Activated CD4-positive, alpha-beta T cell treated with anti-CD3 and anti-CD28 coated beads for 4 hours (primary cell): ENCODE data around the gene SMIM31.

Experiments used
- DNase-seq, 2 donors: peaks; one replicate each; pipeline ENCODE4 v3.0.0-alpha.2; 2020

Gene SMIM31

DNA sequence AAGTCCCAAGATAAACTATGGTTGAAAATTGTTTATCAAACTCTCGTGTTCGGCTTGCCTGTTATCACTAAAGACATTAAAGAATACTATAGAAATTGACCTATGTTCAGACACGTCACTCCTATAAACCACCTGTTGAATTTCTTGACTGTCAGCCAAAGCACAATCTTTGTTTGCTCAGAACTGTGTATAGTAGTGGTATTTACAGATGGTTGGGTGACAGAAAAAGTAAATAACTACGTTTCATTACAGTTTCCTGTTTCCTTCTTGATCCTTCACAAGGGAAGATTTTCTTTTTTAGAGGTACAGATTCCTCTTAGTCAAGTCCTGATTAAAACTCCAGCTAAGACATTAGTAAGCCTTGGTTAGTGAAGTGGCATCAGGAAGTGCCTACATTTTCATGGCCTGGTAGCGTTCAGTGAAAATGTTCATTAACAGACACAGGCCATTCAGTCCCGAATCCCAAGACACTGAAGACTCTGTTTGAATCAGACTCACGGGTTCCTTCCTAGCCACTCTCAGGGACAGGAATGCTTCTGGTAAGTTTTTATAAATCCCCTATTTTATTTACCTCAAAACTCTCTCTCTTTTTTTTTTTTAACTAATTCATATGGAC lies at the start of gene SMIM31:
TSS of gene SMIM31 (plus strand) at position 259 of the 616 bp plus-strand sequence. CDS start 16,313 bp downstream, outside the sequence.
- DNase-seq, result no peak

- no peak for DNase-seq
These were observed 47.3 kb upstream of the SMIM31 start for GRCh38 chr4:164706675-164707074.

DNA sequence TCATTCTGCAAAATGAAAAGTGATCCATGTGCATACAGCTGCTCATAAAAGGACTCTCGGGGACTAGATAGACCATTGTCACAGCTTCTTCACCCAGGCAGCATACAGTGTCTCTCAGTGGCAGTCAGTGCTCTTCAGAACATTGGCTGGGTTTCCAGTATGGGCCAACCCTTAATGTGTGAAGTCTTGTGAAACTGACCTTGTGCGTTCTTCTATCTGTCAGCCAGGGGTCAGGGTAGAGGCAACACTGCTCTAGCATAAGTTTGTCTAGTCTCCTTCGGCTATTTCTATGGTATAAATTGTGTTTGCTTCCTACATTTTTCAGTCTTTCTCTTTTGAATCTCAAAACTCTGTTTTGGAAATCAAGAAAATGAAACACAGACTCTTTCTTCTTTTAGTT lies 37.0 kb upstream of the SMIM31 start:
- DNase-seq, result no peak

DNA sequence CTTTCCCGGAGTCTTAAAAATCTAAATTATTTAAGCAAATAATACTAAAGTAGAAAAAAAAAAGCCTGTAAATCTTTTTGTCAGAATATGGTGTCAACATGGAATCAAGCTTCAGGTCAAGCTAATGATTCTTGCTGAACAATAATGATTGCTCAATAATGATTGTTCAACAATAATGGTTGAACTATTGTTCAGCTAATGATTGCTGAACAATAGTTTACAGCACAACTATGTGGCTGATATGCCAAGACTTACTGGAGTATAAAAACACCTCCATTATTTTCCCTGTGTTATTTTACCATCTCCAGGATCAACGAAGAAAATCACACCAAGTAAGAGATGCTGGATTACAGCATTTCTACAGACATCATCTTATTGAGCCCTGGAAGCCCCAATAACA lies 35.1 kb upstream of the SMIM31 start:
- no peak for DNase-seq

- no peak for DNase-seq
These were observed 28.9 kb upstream of the SMIM31 start for GRCh38 chr4:164725066-164725465.

- DNase-seq, result no peak
These were observed 23.1 kb upstream of the SMIM31 start for GRCh38 chr4:164730705-164731393.

GRCh38 chr4:164731827-164732474 lies 22.0 kb upstream of the SMIM31 start:
- DNase-seq, result peak; percentile 3 to 33

DNA sequence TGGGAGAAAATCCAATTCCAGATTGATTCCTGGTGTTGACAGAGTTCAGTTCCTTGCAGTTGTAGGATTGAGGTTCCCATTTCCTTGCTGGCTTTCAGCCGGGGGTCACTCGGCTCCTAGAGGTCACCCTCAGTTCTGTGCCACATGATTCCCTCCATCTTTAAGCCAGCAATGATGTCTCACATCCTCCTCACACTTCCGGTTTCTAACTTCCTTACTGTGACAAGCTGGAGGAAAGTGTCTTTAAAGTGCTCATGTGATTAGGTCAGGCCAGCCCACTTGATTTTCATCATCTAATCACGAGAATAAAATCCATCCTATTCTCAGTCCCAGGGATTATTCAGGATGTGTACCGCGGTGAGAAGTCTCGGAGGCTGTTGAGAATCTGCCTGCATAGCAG lies 19.4 kb upstream of the SMIM31 start:
- no peak for DNase-seq

GRCh38 chr4:164748375-164748774 lies 5.6 kb upstream of the SMIM31 start:
- no peak for DNase-seq

DNA sequence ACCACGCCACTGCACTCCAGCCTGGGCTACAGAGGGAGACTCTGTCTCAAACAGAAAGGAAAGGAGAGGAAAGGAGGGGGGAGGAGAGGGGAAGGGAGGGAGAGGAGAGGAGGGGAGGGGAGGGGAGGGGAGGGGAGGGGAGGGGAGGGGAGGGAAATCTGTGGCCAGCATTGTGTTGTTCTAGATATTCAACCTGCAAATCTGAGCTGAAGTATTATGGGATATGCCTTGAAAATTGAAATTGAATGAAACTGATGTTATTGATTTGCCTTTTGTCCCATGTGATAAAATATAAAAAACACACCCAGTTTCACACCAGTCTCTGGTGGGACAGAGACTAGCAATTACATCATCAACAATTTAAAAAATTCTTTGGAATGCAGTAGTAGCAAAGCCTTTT lies 1.5 kb downstream of the SMIM31 start:
- DNase-seq, result no peak

DNA sequence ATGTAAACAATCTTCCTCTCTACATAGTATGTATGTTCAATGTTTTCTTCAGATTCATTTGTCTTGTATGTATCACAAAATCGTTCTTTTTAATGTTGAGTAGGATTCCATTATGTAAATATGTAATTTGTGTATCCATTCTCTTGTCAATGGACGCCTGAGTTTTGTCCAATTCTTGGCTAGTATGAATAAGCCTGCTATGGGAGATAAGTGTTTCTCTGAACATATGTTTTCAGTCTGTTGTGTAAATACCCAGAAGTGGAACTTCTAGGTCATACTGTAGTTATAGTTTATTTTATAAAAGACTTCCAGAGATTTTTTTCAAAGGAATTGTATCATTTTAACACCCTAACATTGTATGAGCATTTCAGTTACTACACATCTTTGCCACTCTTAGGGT lies 2.8 kb downstream of the SMIM31 start:
- DNase-seq, result no peak

- no peak for DNase-seq
These were observed 7.3 kb downstream of the SMIM31 start for GRCh38 chr4:164761241-164761640.

- no peak for DNase-seq
These were observed 7.9 kb downstream of the SMIM31 start for GRCh38 chr4:164761746-164762275.

DNA sequence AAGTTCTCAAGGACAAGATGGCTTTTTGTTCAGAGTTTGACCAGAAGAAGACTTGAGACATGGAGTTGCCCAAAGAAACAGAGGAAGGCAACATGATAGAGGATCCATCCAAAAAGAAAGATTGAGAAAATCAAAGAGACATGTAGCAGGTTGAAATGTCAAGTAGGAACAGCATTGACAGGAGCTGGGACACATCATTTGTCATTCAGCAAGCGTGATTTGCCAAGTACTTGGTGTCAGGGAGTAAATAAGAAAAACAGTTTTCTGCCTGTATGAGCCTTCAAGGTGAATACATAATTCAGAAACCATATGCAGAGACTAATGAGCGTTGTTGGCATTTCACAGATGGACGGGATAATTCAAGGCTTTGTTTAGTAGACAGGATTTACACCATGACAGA lies 11.2 kb downstream of the SMIM31 start:
- no peak for DNase-seq

GRCh38 chr4:164765833-164766232 lies 11.9 kb downstream of the SMIM31 start:
- no peak for DNase-seq

DNA sequence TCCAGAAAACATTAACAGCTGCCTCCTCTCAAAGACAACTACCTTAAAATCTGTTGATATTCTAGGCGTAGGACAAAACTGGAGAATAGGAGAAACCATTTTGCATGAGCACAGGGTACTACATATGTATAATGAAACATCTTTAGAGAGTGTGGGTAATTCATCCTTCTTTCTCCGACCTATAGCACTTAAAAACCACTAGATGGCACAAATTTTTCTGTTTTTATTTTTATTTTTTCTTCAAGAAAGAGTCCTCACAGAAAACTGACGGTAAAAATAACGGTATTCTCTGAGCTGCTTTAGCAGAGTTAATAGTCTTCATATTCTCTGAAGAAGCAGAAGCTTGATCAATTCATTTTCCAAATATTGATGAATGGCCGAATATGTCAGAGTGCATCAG lies 14.6 kb downstream of the SMIM31 start:
- DNase-seq, result no peak

GRCh38 chr4:164770010-164770724 lies 16.2 kb downstream of the SMIM31 start:
- DNase-seq, result no peak

GRCh38 chr4:164771088-164771487 lies 17.2 kb downstream of the SMIM31 start:
- DNase-seq, result no peak

- DNase-seq, result no peak
These were observed 18.1 kb downstream of the SMIM31 start for GRCh38 chr4:164772076-164772475.

- DNase-seq, result no peak
These were observed 25.1 kb downstream of the SMIM31 start for GRCh38 chr4:164779080-164779479.

DNA sequence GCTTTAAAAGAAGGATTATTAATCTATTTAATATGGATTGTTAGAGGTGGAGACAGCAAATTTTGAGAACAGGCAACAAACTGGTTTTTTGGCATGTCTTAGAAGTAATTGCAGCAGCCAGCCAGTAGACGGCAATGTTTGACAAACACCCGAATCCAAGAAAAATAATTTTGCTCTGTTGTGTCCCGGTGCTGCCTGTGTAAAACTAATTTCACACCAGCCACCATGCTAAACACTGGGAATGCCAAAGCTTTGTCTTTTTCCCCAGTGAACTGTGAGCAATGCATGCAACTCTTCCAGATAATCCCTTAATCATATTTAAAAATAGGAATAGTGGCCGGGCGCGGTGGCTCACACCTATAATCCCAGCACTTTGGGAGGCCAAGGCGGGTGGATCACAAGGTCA lies 25.9 kb downstream of the SMIM31 start:
- DNase-seq, result peak in 1 of 2 donors; percentile 2

DNA sequence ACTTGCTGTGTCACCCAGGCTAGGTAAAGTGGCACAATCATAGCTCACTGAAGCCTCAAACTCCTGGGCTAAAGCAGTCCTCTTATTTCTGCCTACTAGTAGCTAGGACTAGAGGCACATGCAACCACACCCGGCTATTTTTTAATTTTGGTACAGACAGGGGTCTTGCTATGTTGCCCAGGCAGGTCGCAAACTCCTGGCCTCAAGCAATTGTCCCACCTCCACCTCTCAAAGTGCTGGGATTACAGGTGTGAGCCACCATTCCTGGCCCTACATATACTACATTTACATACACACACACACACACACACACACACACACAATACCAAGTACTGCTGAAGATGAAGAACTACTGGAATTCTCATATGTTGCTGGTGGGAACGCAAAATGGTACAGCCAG lies 26.9 kb downstream of the SMIM31 start:
- no peak for DNase-seq

GRCh38 chr4:164783976-164784375 lies 30.0 kb downstream of the SMIM31 start:
- DNase-seq, result no peak
